Measurements from ENCODE around the gene TAF4. TPM values are rescaled to one million over a fixed set of nuclear protein-coding genes. Genes with fewer than 3 reads are reported as not detected.

Gene TAF4
- total RNA-seq, 1 donor from 2014 or later, result 166 TPM

DNA sequence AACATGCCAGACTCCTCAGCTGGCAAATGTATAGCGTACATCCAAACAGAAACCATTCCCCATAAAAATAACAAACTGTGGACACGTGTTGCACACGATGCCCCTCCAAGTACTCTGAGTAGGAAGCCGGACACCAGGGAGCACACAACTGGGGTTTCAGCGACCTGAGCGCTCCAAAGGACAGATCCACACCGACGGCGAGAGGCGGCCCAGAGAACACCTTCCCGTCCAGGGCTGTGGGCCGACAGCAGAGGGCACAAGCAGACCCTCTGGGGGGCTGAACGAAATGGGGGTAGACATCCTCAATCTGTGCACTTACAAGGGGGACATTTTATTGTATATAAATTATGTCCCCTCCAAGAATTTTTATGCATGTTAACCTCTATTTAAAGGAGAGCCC, 24.7 kb downstream of the TAF4 start:
- intact Hi-C loops (cut with DNase I), result no loop called here
- Histone ChIP-seq H3K4me3 (no peak overlapping the region), H3K4me1 (no peaks in the 10 kb centered on the region), H3K27ac (no peak overlapping the region), H3K27me3 (no peaks in the 10 kb centered on the region), H3K36me3 (no peaks in the 10 kb centered on the region), H3K9me3 (no peaks in the 10 kb centered on the region)
- TF ChIP-seq, protein P1, sequence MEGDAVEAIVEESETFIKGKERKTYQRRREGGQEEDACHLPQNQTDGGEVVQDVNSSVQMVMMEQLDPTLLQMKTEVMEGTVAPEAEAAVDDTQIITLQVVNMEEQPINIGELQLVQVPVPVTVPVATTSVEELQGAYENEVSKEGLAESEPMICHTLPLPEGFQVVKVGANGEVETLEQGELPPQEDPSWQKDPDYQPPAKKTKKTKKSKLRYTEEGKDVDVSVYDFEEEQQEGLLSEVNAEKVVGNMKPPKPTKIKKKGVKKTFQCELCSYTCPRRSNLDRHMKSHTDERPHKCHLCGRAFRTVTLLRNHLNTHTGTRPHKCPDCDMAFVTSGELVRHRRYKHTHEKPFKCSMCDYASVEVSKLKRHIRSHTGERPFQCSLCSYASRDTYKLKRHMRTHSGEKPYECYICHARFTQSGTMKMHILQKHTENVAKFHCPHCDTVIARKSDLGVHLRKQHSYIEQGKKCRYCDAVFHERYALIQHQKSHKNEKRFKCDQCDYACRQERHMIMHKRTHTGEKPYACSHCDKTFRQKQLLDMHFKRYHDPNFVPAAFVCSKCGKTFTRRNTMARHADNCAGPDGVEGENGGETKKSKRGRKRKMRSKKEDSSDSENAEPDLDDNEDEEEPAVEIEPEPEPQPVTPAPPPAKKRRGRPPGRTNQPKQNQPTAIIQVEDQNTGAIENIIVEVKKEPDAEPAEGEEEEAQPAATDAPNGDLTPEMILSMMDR (IDR thresholded peaks at IDR 0.05), result no peak
- no peak for DNase-seq (ENCODE audit: low spot score in 2 of 2)

DNA sequence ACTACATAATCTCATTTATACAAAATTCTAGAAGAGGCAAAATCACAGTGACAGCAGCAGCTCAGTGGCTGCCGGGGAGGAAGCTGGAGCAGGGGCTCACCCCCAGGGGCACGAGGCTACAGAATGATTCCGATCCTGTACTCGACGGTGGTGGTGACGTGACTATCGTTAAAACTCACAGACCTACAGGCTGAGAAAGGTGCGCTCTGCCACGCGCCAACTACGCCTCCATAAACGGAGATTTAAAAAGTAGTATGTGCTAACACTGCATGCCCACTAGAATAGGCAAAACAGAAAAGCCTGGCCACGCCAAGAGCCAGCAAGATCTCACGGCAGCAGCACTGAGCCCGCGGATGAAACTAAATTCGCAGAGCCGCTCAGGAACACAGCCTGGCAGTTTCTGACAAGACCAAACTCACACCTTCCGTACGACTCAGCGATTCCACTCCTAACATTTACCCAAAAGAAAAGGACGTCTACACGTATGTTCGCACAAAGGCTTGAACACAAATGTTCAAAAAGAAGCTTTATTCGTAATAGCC, 25.2 kb downstream of the TAF4 start:
- Histone ChIP-seq H3K27me3 (no peaks in the 10 kb centered on the region), H3K36me3 (no peaks in the 10 kb centered on the region), H3K4me1 (no peaks in the 10 kb centered on the region), H3K9me3 (no peaks in the 10 kb centered on the region), H3K4me3 (no peak overlapping the region), H3K27ac (no peak overlapping the region)
- DNase-seq (ENCODE audit: low spot score in 2 of 2), result no peak
- TF ChIP-seq, protein P1 (IDR thresholded peaks at IDR 0.05), result no peak
- intact Hi-C loops (cut with DNase I), result no loop called here

DNA sequence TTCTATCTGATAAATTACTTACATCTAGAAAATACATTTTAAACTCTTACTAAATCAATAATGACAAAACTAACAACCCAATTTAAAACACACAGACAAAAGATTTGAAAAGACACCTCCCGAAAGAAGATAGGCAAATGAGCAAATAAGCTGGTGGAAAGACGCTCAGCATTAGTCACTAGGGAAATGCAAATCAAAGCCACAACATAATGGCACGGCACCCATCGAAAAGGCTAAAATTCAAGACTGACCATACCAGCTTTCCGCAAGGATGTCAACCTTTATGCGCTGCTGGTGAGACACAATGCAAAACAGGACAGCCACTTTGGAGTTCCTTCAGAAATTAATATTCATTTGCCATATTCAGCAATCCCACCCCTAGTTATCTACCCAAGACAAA, 25.9 kb downstream of the TAF4 start:
- no peaks in the 10 kb centered on the region for H3K27me3 ChIP-seq
- no peak for DNase-seq (ENCODE audit: low spot score in 2 of 2)
- H3K4me3 ChIP-seq, result no peak overlapping the region
- H3K4me1 ChIP-seq, result no peaks in the 10 kb centered on the region
- TF ChIP-seq, protein P1 (IDR thresholded peaks at IDR 0.05), result no peak
- no peaks in the 10 kb centered on the region for H3K36me3 ChIP-seq
- no peaks in the 10 kb centered on the region for H3K9me3 ChIP-seq
- intact Hi-C loops (cut with DNase I), result no loop called here
- H3K27ac ChIP-seq, result no peak overlapping the region

DNA sequence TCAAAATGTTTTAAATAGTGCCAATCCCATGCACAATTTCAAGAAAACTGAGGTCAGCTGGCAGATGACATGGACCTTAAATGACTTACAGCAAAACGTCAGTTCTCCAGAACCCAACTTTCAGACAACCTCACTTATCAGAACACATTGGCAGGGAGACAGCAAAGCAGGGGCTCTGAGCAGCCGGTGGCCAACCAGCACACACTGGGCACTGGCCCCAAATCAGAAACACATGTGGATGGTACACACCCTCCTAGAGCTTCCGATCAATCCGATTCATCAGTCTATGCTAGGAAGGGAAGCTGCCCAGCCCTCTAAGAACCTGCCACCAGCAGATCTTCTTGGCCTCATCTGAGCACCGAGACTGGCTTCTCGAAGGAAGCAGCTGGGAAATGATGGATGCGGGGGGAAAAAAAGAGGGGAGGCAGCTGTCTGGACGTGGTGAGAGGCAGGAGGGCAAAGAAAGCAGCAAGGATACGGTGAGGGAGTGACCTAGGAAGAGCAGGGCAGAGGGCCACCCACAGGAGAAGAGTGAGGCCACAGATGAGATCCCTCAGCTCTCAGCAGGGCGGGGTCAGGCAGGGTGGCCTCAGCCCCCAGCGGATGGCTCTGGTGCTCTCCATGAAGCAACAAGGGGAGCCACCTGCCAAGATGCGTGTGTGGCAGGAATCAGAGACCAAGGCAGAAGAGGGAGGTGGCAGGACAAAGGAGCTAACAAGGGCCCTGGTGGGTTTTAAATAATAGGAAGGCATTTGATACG, 32.9 kb downstream of the TAF4 start:
- no peaks in the 10 kb centered on the region for H3K27me3 ChIP-seq
- no peak overlapping the region for H3K4me3 ChIP-seq
- H3K9me3 ChIP-seq, result no peaks in the 10 kb centered on the region
- no peak overlapping the region for H3K27ac ChIP-seq
- no peaks in the 10 kb centered on the region for H3K36me3 ChIP-seq
- intact Hi-C loops (cut with DNase I), result no loop called here
- DNase-seq (ENCODE audit: low spot score in 2 of 2), result no peak
- peaks cover 0 to 5% of the 10 kb centered on the region in 2 donors for H3K4me1 ChIP-seq
- TF ChIP-seq, protein P1 (IDR thresholded peaks at IDR 0.05), result no peak

DNA sequence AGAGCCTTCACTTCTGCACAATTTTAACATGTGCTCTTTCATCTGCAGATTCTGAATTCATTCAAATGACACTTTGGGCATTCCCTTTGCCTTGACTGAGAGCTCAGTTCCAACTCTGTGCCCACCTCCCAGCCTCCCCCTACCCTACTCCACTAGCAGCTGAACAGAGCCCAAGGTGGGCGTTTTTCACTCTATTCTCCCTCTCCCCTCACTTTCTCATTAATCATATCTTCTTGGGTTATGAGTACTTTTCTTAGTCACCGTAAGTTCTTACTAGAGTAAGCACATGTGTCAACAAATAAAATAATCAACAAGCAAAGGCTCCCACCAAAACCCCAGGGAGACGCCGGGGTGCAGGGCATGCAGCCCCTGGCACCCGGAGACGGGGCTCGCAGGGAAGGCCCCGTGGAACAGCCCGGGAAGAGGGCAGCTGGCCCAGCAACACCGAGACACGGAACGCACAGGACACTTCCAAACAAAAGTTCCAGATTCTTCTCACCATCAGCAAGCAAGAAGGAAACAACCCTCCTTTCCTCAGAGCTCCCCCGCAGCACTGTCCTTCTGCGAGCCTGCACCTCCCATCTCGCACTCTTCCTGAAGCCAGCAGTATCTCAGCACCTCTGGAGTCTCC, 34.1 kb downstream of the TAF4 start:
- DNase-seq (ENCODE audit: low spot score in 2 of 2), result no peak
- Histone ChIP-seq H3K4me1 (peaks cover 0 to 5% of the 10 kb centered on the region in 2 donors), H3K27ac (no peak overlapping the region), H3K4me3 (no peak overlapping the region), H3K9me3 (no peaks in the 10 kb centered on the region), H3K36me3 (no peaks in the 10 kb centered on the region), H3K27me3 (no peaks in the 10 kb centered on the region)
- intact Hi-C loops (cut with DNase I), result no loop called here
- TF ChIP-seq, protein P1 (IDR thresholded peaks at IDR 0.05), result no peak

All from ascending aorta (tissue), 2 donors.